GM18861 (cell line): ENCODE measurements around the gene BMERB1.
"Not testable (repeated sequence)": the region's sequence is repeated elsewhere in the genome, so short reads cannot be mapped to it uniquely, and the experiment has no call there.

Experiments
- ATAC-seq: cut with Tn5 transposase; IDR thresholded peaks from one replicate; pipeline ENCODE4 v1.9.1; 2021; ENCODE audit not compliant: unreplicated experiment

The BMERB1 gene

DNA sequence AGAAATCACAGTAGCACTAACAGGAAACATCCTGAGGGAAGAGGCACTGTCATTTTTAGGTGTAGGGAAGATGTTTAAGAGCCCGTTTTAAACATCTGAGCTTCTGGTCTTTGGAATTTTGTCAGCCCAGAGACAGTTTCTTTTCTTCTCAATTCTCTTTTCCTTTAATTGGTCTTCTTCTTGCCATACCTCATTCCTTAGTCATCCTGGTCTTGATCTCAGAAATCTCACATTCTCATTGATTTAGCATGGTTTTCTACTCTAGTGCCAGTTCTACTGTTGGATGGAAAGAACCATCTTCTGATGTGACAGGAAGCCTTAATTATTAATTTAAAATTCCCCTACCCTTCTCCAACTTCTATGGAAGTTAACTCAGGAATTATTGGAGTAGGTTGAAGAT lies 25.4 kb downstream of the BMERB1 start:
- no peak for ATAC-seq

DNA sequence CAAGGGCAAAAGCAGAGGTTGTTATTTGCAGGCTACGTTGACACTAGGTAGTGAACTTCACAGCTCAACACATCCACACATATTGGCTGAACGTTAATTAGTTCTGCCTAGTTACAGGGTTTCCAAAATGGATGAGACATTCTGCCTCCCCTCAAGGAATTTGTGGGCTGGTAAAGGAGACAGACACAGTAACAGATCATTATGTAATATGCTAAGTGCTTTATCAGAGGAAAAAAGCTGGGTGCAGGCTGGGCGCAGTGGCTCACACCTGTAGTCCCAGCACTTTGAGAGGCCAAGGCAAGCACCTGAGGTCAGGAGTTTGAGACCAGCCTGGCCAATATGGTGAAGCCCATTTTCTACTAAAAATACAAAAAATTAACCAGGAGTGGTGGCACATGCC lies 26.2 kb downstream of the BMERB1 start:
- no peak for ATAC-seq

DNA sequence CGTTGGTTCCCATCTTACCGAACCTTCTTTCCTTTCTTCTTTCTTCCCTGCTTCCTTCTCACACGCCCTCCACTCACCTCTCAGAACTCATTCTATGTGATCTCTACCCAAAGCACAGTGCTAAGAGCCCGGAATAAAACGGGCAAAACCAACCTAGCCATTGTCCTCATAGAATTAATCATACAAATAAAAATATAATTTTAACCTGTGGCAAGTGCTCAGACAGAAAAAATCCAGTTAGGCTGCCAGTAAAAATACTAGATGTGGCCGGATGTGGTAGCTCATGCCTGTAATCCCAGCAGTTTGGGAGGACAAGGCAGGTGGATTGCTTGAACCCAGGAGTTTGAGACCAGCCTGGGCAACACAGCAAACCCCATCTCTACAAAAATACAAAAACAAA lies 27.0 kb downstream of the BMERB1 start:
- no peak for ATAC-seq

DNA sequence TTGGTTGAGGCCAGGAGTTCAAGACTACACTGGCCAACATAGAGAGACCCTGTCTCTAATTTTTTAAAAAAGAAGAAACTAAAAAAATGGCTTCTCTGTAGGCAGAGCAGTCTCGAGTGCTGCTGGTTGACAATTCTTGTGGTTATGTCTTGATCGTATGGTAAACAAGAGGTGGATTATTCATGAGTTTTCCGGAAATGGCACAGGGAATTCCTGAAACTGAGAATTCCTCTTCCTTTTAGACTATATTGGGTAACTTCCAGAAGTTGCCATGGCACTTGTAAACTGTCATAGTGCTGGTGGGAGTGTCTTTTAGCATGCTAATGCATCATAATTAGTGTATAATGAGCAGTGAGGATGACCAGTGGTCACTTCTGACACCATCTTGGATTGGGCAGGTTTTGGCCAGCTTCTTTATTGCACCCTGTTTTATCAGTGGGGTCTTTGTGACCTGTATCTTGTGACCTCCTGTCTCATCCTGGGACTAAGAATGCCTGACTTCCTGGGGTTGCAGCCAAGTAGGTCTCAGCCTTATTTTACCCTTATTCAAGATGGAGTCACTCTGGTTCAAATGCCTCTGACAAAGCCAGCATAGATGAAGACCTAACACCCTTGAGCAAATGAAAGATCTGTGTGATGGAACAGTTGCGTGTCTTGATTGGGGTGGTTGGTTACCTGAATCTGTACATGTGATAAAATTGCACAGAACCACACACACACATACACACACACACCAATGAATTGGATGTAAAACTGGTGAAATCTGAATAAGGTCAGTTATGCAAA lies 30.2 kb downstream of the BMERB1 start:
- ATAC-seq = no peak

DNA sequence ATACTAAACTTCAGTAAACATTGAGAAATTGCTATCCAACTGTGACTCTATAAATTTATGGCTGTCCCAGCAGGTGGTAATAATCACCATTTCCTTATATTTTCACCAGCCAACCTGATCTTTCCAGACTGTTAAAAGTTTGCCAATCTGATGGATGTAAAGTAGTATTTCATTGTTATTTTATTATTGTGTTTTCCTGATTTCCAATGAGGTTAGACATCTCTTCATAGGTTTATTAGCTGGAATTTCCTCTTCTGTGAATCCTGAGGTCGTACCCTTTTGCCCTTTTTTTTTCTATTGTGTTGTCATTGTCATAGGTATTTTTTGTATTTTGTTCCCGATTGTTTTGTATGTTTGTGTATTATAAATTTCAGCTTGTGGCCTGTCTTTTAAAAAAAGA lies 31.7 kb downstream of the BMERB1 start:
- no peak for ATAC-seq

DNA sequence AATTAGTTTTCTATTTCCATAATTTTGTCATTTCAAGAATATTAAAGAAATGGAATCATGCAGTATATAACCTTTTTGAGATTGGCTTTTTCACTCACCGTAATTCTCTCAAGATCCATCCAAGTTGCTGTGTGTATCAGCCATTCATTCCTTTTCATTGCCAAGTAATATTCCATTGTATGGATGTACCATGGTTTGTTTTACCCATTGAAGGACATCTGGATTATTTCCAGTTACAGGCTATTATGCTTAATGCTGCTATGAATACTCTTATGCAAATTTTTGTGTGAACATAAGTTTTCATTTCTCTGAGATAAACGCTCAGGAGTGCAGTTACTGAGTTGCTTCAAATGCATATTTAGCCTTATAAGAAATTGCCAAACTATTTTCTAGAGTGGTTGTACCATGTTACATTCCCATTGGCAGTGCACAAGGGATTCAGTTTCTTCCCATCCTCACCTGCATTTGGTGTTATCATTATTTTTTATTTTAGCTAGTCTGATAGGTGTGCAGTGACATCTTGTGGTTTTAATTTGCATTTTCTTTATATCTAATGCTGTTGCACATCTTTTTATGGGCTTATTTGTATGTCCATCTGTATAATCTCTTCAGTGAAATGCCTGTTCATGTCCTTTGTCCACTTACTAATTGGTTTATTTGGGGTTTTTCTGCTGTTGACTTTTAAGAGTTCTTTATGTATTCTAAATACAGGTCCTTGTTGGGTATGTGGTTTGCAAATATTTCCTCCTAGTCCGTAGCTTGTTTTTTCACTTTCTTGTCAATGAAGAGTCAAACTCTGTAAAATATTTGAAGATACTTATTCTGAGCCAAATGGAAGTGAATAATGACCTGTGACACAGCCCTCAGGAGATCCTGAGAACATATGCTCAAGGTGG lies 32.7 kb downstream of the BMERB1 start:
- no peak for ATAC-seq

DNA sequence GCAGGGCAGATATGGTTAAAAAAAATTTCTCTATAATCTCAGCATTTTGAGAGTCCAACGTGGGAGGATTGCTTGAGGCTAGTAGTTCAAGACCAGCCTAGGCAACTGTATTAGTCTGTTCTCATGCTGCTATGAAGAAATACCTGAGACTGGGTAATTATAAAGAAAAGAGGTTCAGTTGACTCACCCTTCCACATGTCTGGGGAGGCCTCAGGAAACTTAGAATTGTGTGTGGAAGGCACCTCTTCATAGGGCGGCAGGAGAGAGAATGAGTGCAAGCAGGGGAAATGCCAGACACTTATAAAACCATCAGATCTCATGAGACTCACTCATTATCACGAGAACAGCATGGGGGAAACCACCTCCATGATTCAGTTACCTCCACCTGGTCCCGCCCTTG lies 42.6 kb downstream of the BMERB1 start:
- ATAC-seq = not testable (repeated sequence)

DNA sequence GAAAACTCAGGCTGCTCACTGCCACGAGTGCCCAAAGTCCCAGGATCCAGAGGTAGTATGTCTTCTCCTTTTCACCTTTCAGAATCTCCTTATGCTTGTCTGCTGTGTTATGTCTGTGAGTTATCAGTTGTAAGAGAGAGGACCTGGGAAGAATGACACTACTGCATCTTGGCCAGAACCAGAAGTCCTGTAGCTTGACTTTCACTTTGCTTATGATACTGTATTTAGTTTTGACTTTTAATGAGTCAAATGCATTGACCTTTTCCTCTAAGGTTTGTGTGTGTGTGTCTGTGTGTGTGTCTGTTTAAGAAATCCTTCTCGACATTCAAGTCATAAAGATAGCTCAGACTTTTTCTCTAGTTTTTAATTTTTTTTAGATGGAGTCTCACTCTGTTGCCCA lies 43.4 kb downstream of the BMERB1 start:
- ATAC-seq = no peak

DNA sequence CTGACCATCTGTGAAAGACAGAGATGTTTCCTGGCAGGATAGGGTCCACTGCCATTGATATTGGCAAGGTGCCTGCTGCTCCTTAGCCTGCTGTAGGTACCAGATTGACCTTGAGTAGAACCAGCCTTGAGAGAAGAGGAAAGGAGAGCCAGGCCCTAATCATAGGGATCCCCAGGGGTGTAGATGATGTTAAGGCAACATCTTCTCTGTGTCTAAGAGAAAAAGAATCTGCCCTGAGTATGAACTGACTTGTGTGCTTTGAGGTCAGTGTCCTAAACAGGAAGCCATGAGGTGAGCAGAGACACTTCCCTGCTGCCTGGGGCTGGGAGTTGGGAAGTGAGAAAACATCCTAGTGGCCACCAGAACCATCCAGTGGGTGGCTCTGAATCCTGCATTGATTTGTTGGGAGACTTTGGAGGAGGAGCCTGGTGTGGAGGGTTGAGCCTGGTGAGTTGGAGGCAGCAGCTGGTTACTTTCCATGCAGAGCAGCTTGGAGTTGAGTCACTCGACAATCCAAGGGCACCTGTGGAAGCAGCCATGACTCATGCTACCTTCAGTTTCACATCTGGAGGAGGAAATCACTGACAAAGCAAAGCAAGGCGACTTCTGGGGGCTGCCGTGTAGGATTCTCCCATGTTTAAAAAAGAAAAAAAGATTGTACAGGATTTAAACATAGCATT lies 47.8 kb downstream of the BMERB1 start:
- ATAC-seq = no peak

DNA sequence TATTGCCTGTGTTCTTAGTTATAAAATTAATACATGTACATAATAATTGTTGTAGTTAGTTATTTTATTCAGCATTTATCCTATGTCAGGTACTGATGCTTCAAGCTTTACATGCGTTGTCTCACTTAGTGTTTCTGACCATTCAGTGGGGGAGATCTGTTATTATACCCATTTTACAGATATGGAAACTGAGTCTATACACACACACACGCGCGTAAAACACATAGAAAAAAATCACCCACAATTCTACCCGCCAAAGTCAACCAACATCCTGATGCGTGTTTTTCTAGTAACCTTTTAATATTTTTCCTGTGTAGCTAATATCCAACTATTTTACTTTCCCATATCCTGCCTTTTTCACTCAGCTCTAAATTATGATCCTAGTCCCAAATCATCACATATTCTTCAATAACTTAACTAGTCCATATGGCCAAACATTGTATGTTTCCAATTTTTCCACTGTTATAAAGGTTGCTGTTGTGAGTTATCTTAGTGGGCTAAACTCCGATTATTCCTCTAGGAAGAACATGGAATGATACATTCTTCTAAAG lies 48.4 kb downstream of the BMERB1 start:
- no peak for ATAC-seq

DNA sequence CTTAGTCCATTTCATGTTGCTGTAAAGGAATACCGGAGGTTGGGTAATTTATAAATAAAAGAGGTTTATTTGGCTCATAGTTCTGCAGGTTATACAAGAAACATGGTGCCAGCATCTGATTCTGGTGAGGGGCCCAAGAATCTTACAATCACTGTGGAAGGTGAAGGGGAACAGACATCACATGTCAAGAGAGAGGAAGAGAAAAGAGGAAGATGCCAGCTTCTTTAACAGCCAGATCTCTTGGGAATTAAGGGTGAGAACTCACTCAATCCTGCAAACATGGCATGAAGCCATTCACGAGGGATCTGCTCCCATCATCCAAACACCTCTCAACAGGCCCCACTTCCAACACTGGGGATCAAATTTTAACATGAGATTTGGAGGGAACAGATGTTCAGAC lies 49.5 kb downstream of the BMERB1 start:
- ATAC-seq = no peak

DNA sequence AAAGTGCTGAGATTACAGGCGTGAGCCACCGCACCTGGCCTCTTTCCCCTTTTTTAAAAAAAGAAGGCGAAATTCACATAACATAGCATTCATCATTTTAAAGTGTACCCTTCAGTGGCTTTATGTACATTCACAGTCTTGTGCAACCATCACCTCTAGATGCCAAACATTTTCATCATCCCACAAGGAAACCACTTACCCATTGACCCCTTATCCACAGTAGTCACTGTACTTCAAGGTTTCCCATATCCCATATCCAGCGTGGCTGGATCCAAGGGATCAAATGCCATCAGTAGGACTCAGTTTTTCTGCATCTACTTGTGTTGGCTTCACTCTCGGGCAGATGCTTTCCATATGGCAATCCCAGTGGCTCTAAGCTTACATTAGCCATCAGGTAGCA lies 50.3 kb downstream of the BMERB1 start:
- ATAC-seq = no peak

DNA sequence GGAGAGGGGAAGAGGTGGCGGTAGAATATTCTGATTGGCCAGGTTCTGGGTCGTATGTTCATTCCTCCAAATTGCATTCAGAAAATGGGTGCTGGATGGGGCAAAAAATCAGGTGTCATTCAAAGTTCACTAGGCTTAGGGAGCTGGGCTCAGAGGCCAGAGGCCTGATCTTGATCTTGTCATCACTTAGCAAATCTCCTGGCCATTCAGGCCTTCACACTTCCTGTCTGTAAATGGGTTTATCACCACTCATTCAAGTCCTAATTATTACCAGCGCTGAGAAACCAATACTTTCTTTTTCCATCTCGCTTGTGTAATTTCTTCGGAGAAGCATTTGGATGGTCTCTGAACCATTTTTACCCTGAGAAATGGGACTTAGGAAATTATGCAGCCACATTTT lies 50.8 kb downstream of the BMERB1 start:
- ATAC-seq = no peak

DNA sequence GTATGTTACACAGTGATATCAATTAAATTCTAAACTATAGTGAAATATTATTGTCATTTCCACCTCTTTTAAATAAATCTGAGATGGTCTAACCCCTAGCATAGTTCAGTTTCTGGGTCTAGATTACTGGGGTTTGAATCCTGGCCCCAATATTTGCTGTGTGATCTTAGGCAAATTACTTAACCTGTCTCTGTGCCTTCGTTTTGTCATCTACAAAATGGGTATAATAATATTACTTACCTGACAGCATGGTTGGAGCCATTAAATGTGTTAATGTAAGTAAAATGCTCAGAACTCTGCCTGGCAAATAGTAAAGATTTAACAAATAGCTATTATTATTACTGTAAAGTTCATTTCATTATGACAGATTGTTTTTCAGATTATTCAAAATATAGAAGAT lies 52.3 kb downstream of the BMERB1 start:
- ATAC-seq = no peak

DNA sequence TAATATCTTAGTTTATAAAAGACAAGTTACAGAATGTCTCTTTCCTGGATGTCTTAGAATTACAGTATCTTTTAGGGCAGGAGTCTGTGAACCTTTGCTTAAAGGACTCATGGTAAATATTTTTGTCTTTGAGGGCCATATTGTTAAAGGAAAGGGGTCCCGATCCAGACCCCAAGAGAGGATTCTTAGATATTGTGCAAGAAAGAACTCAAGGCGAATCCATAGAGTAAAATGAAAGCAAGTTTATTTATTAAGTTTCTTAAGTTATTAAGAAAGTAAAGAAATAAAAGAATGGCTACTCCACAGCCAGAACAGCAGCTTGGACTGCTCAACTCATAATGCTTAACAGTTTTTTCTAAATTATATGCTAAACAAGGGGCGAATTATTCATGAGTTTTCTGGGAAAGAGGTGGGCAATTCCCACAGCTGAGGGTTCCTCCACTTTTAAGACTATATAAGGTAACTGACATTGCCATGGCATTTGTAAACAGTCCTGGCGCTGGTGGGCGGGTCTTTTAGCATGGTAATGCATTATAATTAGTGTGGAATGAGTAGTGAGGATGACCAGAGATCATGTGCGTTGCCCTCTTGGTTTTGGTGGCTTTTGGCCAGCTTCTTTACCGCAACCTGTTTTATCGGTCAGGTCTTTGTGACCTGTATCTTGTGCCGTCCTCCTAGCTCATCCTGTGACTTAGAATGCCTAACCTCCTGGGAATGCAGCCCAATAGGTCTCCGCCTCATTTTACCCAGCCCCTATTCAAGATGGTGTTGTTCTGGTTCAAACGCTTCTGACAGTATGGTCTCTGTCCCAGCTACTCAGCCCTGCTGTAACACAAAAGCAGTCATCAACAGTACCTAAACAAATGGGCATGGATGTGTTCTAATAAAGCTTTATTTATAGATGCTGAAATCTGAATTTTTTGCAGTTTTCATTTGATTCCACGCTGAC lies 53.2 kb downstream of the BMERB1 start:
- ATAC-seq = no peak

DNA sequence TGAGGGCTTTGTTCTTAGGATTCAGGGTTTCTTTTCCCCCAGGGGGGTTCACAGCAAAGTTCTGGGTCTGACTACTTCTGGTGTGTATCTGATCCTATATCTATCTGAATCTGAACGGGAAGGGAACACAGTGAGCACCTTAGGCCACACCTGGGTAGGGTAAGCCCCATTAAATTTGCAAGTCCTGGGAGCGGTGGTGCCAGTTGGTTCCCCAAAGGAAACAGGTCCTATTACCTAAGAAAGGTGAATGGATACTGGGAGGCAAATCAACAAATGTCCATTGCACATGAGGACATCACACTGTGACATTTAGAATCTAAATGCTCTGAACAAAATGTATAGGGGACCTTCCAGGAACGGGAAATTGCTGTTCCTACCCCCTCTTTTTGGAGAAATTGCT lies 54.6 kb downstream of the BMERB1 start:
- ATAC-seq = no peak

DNA sequence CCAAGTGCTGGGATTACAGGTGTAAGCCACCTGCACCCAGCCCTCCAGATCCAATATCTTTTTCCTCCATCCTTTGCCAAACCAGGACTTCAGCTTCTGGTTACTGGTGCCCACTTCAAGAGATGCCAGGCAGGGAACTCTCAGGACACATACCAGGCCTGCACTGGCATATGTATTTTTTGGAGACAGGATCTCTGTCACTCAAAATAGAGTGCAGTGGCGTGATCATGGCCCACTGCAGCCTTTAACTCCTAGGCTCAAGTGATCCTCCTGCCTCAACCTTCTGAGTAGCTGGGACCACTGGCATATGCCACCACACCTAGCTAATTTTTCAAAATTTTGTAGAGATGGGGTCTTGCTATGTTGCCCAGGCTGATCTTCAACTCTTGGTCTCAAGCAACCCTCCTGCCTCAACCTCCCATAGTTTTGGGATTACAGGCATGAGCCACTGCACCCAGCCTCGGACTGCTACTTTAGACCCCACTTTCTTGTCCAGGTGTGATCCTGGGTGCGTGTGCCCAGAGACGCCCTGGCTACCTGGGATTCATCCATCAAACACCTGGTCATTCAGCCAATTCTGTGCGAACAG lies 55.8 kb downstream of the BMERB1 start:
- ATAC-seq = no peak

DNA sequence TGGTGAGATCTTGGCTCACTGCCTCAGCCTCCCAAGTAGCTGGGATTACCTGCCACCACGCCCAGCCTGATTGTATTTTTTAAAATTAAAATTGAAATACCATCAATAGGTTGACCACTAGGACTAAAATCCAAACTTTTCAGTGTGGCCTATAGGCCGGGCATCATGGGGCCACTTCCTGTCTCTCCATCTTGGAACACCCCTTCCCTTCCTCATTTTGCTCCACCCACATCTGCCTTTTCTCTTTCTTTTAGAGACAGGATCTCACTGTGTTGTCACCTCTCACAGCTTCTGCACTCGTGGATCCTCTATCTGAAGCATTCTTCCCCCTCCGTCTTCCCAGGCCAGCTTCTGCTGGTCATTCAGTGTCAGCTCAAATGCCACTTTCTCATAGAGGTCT lies 57.0 kb downstream of the BMERB1 start:
- no peak for ATAC-seq

DNA sequence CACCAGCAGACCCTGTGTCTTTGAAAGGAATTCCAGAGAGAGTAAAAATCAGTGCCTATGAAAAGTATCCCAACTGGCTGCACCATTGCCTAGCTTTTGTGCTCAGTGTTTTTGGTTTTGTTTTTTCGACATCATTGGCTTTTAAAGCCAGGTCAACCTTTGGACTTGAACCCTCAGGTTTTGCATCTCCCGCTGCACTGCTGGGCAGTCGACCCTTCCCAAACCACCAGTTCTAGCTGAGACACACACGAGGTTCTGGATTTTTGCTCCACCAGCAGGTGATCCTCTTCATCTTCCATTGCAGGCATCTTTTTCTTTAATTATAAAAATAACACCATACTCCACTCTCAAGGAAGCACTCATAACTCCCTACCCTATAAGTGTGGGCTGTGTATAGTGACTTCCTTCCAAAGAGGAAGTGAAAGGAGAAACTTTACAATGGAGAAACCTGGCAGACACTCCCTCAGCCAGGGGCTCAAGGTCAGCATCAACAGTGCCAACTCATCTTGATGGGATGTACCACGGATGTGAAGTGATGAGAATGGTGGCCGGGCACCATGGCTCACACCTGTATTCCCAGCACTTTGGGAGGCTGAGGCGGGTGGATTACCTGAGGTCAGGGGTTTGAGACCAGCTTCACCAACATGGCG lies 57.8 kb downstream of the BMERB1 start:
- no peak for ATAC-seq
